ENCODE measurements around the gene PCED1A. TPM values are rescaled to one million over a fixed set of nuclear protein-coding genes. Genes with fewer than 3 reads are reported as not detected.
A peak's percentile ranks its signal among the peaks of the same experiment; 100 is the strongest.

Gene PCED1A
- total RNA-seq, 1 donor from 2014 or later: 37.3 TPM

DNA sequence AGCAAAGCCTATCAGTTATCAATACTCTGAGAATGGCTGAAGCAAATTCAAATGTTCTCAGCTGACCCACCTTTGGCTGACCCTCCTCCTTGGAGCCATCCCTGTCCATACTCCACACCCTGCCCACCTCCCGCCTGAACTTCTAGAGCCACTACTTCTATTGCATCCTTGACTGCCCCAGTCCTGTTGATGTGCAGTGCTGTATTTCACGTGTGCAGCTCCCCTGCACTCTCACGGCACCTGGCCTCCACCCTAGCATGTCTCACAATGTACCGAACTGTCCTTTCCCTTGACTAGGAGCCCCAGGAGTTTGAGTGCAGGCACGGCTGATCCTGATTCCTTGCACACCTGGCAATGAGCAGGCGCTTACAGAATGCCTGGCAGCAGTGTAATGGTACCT, 47.0 kb downstream of the PCED1A start:
- peaks cover 2% of the 10 kb centered on the region for H3K36me3 Mint-ChIP-seq (ENCODE audit: low read depth)
- no peak overlapping the region for H3K27ac Mint-ChIP-seq (ENCODE audit: unreplicated experiment)
- H3K4me3 Mint-ChIP-seq (ENCODE audit: unreplicated experiment): no peak overlapping the region
- H3K9me3 Mint-ChIP-seq (ENCODE audit: low read depth): peaks cover 3% of the 10 kb centered on the region
- TF ChIP-seq, protein P1, sequence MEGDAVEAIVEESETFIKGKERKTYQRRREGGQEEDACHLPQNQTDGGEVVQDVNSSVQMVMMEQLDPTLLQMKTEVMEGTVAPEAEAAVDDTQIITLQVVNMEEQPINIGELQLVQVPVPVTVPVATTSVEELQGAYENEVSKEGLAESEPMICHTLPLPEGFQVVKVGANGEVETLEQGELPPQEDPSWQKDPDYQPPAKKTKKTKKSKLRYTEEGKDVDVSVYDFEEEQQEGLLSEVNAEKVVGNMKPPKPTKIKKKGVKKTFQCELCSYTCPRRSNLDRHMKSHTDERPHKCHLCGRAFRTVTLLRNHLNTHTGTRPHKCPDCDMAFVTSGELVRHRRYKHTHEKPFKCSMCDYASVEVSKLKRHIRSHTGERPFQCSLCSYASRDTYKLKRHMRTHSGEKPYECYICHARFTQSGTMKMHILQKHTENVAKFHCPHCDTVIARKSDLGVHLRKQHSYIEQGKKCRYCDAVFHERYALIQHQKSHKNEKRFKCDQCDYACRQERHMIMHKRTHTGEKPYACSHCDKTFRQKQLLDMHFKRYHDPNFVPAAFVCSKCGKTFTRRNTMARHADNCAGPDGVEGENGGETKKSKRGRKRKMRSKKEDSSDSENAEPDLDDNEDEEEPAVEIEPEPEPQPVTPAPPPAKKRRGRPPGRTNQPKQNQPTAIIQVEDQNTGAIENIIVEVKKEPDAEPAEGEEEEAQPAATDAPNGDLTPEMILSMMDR (IDR thresholded peaks at IDR 0.05): no peak
- peak; percentile 65 for DNase-seq (ENCODE audit: low spot score)
- peaks cover 48% of the 10 kb centered on the region for H3K27me3 Mint-ChIP-seq (ENCODE audit: low read depth)
- H3K4me1 Mint-ChIP-seq (ENCODE audit: low read depth): no peaks in the 10 kb centered on the region

Other genes starting within 250 kb of the PCED1A start
- gene NOP56, start 188.0 kb downstream of the PCED1A start, total RNA-seq: 103 to 166 TPM (median 118 TPM) in 3 replicates
- 56.5 to 65.9 TPM (median 57.1 TPM) in 3 replicates for gene IDH3B, start 176.4 kb downstream of the PCED1A start, total RNA-seq
- 8.0 to 15.2 TPM (median 11.4 TPM) in 3 replicates for gene EBF4, start 147.9 kb downstream of the PCED1A start, total RNA-seq
- 6.2 to 6.4 TPM (median 6.3 TPM) in 3 replicates for gene CPXM1, start 40.0 kb downstream of the PCED1A start, total RNA-seq
- gene C20orf141, start 25.7 kb downstream of the PCED1A start, total RNA-seq: not detected in 3 replicates
- gene TMEM239, start 24.3 kb downstream of the PCED1A start, total RNA-seq: not detected in 3 replicates
- 29.9 to 40.7 TPM (median 32.7 TPM) in 3 replicates for gene VPS16, start 90 bp upstream of the PCED1A start, total RNA-seq
- 54.3 to 68.4 TPM (median 54.3 TPM) in 3 replicates for gene PTPRA, start 32.8 kb upstream of the PCED1A start, total RNA-seq
- 0.94 TPM in 1 of 3 replicates, not detected in the others for gene GNRH2, start 203.0 kb upstream of the PCED1A start, total RNA-seq
- gene MRPS26, start 205.4 kb upstream of the PCED1A start, total RNA-seq: 30.9 to 41.2 TPM (median 31.0 TPM) in 3 replicates
- not detected in 3 replicates for gene OXT, start 231.0 kb upstream of the PCED1A start, total RNA-seq
- not detected in 3 replicates for gene AVP, start 244.1 kb upstream of the PCED1A start, total RNA-seq